Measurements from ENCODE around the gene KCTD19.

The KCTD19 gene

DNA sequence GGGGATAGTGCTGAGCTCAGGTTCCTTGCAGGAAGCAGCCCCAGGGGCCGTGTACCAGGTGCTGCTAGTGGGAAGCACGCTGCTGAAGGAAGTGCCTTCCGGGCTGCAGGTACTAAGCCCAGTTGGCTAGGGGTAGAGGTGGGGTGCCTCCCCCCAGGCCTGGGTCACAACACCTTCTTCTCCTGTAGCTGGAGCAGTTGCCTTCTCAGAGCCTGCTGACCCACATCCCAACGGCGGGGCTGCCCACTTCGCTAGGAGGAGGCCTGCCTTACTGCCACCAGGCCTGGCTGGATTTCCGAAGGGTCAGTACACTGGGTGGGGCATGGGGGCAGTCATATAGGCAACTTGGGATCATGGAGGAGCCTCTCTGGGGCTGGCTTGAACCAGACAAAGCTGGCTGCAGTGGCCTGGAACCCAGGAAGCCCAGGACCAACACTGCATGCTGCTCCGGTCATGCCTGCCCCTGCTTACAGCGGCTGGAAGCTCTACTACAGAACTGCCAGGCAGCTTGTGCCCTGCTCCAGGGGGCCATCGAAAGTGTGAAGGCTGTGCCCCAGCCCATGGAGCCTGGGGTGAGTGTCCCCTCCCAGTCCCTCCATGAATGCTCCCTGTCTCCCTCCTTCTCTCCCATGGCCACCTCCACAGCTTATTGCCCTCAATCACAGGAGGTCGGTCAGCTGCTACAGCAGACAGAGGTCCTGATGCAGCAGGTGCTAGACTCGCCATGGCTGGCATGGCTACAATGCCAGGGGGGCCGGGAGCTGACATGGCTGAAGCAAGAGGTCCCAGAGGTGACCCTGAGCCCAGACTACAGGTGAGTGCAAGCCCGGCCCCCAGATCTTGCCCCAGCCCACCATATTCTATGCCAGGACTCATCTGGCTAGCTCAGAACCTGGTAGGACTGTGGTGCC, 44.8 kb downstream of the KCTD19 start:
- TF ChIP-seq ISL1 (CRISPR knock-in tag; IDR thresholded peaks at IDR 0.05) (no peak), TOX (CRISPR knock-in tag; IDR thresholded peaks at IDR 0.05; ENCODE audit: borderline replicate concordance) (no peak), GLIS3 (CRISPR knock-in tag; IDR thresholded peaks at IDR 0.05) (no peak), ESRRG (CRISPR knock-in tag; IDR thresholded peaks at IDR 0.05) (no peak), PPARA (CRISPR knock-in tag; IDR thresholded peaks at IDR 0.05; ENCODE audit: borderline replicate concordance) (no peak), ZNF70 (CRISPR knock-in tag; IDR thresholded peaks at IDR 0.05) (no peak), ZNF565 (CRISPR knock-in tag; conservative IDR thresholded peaks at IDR 0.05; ENCODE audit: low read depth) (no peak), ZC3H10 (CRISPR knock-in tag; IDR thresholded peaks at IDR 0.05) (no peak), BACH2 (CRISPR knock-in tag; IDR thresholded peaks at IDR 0.05; ENCODE audit: borderline replicate concordance) (no peak), OSR1 (CRISPR knock-in tag; IDR thresholded peaks at IDR 0.05) (no peak), ZNF8 (CRISPR knock-in tag; IDR thresholded peaks at IDR 0.05) (no peak), CSDC2 (CRISPR knock-in tag; IDR thresholded peaks at IDR 0.05) (no peak), TCF4 (CRISPR knock-in tag; IDR thresholded peaks at IDR 0.05; ENCODE audit: borderline replicate concordance) (no peak)
- TF ChIP-seq, protein P1, sequence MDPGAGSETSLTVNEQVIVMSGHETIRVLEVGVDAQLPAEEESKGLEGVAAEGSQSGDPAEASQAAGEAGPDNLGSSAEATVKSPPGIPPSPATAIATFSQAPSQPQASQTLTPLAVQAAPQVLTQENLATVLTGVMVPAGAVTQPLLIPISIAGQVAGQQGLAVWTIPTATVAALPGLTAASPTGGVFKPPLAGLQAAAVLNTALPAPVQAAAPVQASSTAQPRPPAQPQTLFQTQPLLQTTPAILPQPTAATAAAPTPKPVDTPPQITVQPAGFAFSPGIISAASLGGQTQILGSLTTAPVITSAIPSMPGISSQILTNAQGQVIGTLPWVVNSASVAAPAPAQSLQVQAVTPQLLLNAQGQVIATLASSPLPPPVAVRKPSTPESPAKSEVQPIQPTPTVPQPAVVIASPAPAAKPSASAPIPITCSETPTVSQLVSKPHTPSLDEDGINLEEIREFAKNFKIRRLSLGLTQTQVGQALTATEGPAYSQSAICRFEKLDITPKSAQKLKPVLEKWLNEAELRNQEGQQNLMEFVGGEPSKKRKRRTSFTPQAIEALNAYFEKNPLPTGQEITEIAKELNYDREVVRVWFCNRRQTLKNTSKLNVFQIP (CRISPR knock-in tag; IDR thresholded peaks at IDR 0.05; ENCODE audit: borderline replicate concordance, low read depth) = no peak
- TF ChIP-seq, protein P2, sequence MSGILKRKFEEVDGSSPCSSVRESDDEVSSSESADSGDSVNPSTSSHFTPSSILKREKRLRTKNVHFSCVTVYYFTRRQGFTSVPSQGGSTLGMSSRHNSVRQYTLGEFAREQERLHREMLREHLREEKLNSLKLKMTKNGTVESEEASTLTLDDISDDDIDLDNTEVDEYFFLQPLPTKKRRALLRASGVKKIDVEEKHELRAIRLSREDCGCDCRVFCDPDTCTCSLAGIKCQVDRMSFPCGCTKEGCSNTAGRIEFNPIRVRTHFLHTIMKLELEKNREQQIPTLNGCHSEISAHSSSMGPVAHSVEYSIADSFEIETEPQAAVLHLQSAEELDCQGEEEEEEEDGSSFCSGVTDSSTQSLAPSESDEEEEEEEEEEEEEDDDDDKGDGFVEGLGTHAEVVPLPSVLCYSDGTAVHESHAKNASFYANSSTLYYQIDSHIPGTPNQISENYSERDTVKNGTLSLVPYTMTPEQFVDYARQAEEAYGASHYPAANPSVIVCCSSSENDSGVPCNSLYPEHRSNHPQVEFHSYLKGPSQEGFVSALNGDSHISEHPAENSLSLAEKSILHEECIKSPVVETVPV (CRISPR knock-in tag; IDR thresholded peaks at IDR 0.05) = no peak
- TF ChIP-seq, protein P3, sequence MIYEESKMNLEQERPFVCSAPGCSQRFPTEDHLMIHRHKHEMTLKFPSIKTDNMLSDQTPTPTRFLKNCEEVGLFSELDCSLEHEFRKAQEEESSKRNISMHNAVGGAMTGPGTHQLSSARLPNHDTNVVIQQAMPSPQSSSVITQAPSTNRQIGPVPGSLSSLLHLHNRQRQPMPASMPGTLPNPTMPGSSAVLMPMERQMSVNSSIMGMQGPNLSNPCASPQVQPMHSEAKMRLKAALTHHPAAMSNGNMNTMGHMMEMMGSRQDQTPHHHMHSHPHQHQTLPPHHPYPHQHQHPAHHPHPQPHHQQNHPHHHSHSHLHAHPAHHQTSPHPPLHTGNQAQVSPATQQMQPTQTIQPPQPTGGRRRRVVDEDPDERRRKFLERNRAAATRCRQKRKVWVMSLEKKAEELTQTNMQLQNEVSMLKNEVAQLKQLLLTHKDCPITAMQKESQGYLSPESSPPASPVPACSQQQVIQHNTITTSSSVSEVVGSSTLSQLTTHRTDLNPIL (CRISPR knock-in tag; IDR thresholded peaks at IDR 0.05; ENCODE audit: low read depth) = no peak
- ATAC-seq = no peak

DNA sequence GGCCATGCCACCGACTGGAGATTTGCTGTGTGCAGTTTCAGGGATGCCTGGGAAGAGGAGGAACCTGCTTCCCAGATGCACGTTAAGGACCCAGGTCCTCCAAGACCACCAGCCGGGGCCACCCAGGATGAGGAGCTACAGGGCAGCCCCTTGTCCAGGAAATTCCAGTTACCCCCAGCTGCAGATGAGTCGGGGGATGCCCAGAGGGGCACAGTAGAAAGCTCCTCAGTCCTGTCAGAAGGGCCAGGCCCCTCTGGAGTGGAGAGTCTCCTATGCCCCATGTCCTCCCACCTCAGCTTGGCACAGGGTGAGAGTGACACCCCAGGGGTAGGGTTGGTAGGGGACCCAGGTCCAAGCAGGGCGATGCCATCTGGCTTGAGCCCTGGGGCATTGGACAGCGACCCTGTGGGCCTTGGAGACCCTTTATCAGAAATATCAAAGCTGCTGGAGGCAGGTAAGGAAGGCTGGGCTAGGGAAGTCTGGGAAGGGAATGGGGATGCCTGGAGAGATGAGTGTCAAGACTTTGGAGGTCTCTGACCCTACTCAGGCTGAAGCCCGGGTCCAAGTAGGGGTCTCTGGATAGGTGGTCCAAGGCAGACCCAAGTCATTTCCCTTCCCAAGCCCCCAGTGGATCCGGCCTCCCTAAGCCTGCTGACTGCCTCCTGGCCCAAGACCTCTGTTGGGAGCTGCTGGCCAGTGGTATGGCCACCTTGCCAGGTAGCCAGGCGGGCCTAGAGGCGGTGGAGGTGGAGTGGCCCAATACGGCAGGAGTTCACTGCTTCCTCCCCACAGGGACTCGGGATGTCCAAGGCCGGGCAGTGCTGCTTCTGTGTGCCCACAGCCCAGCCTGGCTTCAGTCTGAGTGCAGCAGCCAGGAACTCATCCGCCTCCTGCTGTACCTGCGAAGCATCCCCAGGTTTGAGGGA, 46.2 kb downstream of the KCTD19 start:
- no peak for ATAC-seq
- TF ChIP-seq BACH2 (CRISPR knock-in tag; IDR thresholded peaks at IDR 0.05; ENCODE audit: borderline replicate concordance) (no peak), GLIS3 (CRISPR knock-in tag; IDR thresholded peaks at IDR 0.05) (no peak), ZNF8 (CRISPR knock-in tag; IDR thresholded peaks at IDR 0.05) (no peak), RARB (CRISPR knock-in tag; IDR thresholded peaks at IDR 0.05) (no peak), ZFP3 (CRISPR knock-in tag; IDR thresholded peaks at IDR 0.05) (no peak), PPARA (CRISPR knock-in tag; IDR thresholded peaks at IDR 0.05; ENCODE audit: borderline replicate concordance) (no peak), CSDC2 (CRISPR knock-in tag; IDR thresholded peaks at IDR 0.05) (no peak), OSR1 (CRISPR knock-in tag; IDR thresholded peaks at IDR 0.05) (no peak), TCF4 (CRISPR knock-in tag; IDR thresholded peaks at IDR 0.05; ENCODE audit: borderline replicate concordance) (no peak), ZNF70 (CRISPR knock-in tag; IDR thresholded peaks at IDR 0.05) (no peak), ARNTL (CRISPR knock-in tag; IDR thresholded peaks at IDR 0.05; ENCODE audit: borderline replicate concordance, low read depth) (no peak), ZC3H10 (CRISPR knock-in tag; IDR thresholded peaks at IDR 0.05) (no peak)
- TF ChIP-seq, protein P2 (CRISPR knock-in tag; IDR thresholded peaks at IDR 0.05) = no peak
- TF ChIP-seq, protein P4, sequence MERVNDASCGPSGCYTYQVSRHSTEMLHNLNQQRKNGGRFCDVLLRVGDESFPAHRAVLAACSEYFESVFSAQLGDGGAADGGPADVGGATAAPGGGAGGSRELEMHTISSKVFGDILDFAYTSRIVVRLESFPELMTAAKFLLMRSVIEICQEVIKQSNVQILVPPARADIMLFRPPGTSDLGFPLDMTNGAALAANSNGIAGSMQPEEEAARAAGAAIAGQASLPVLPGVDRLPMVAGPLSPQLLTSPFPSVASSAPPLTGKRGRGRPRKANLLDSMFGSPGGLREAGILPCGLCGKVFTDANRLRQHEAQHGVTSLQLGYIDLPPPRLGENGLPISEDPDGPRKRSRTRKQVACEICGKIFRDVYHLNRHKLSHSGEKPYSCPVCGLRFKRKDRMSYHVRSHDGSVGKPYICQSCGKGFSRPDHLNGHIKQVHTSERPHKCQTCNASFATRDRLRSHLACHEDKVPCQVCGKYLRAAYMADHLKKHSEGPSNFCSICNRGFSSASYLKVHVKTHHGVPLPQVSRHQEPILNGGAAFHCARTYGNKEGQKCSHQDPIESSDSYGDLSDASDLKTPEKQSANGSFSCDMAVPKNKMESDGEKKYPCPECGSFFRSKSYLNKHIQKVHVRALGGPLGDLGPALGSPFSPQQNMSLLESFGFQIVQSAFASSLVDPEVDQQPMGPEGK (CRISPR knock-in tag; IDR thresholded peaks at IDR 0.05; ENCODE audit: borderline replicate concordance) = no peak
- TF ChIP-seq, protein P5, sequence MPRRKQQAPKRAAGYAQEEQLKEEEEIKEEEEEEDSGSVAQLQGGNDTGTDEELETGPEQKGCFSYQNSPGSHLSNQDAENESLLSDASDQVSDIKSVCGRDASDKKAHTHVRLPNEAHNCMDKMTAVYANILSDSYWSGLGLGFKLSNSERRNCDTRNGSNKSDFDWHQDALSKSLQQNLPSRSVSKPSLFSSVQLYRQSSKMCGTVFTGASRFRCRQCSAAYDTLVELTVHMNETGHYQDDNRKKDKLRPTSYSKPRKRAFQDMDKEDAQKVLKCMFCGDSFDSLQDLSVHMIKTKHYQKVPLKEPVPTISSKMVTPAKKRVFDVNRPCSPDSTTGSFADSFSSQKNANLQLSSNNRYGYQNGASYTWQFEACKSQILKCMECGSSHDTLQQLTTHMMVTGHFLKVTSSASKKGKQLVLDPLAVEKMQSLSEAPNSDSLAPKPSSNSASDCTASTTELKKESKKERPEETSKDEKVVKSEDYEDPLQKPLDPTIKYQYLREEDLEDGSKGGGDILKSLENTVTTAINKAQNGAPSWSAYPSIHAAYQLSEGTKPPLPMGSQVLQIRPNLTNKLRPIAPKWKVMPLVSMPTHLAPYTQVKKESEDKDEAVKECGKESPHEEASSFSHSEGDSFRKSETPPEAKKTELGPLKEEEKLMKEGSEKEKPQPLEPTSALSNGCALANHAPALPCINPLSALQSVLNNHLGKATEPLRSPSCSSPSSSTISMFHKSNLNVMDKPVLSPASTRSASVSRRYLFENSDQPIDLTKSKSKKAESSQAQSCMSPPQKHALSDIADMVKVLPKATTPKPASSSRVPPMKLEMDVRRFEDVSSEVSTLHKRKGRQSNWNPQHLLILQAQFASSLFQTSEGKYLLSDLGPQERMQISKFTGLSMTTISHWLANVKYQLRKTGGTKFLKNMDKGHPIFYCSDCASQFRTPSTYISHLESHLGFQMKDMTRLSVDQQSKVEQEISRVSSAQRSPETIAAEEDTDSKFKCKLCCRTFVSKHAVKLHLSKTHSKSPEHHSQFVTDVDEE (CRISPR knock-in tag; IDR thresholded peaks at IDR 0.05) = no peak

Data from SK-N-SH treated with all-trans-retinoic acid at 6 μM for 48 hours (cell line).